Epithelial cell of esophagus (primary cell): ENCODE measurements around the gene PBX1.

ENCODE experiments used
- DNase-seq: peaks from one replicate; pipeline ENCODE4 v3.0.0; 2010; ENCODE audit warnings: low read depth
- H3K4me3 ChIP-seq: 2 replicates; pipeline ENCODE4 v1.5.1; 2011; ENCODE audit warnings: mild to moderate bottlenecking, low read length, control low read depth
- CTCF ChIP-seq: IDR thresholded peaks from 2 replicates; pipeline ENCODE4 v1.5.1; 2011; ENCODE audit warnings: low read depth, mild to moderate bottlenecking, low read length, control low read depth, inconsistent platforms; ENCODE audit not compliant: insufficient read depth; ENCODE audit errors: missing control alignments

The PBX1 gene

GRCh38 chr1:164780863-164781262 is 221.9 kb downstream of the PBX1 start:
- H3K4me3 ChIP-seq = no peak overlapping the region
- DNase-seq = peak; percentile 87
- TF ChIP-seq CTCF = no peak

GRCh38 chr1:164781972-164782371 is 223.0 kb downstream of the PBX1 start:
- TF ChIP-seq CTCF = no peak
- no peak overlapping the region for H3K4me3 ChIP-seq
- DNase-seq = no peak

GRCh38 chr1:164783778-164784555 is 225.0 kb downstream of the PBX1 start:
- no peak for TF ChIP-seq CTCF
- DNase-seq = peak; percentile 57

GRCh38 chr1:164784960-164785359 is 226.0 kb downstream of the PBX1 start:
- H3K4me3 ChIP-seq = no peak overlapping the region
- TF ChIP-seq CTCF = no peak

More at GRCh38 chr1:164783778-164784555, 225.0 kb downstream of the PBX1 start:
- H3K4me3 ChIP-seq = no peak overlapping the region

GRCh38 chr1:164785841-164786534 is 227.0 kb downstream of the PBX1 start:
- DNase-seq = peak; percentile 57
- H3K4me3 ChIP-seq = no peak overlapping the region
- no peak for TF ChIP-seq CTCF

More at GRCh38 chr1:164784960-164785359, 226.0 kb downstream of the PBX1 start:
- DNase-seq = no peak

- peak overlapping the region; percentile 28 for H3K4me3 ChIP-seq
- TF ChIP-seq CTCF = peak; percentile 97
- DNase-seq = peak; percentile 87
Observed at GRCh38 chr1:164786980-164787833, 228.2 kb downstream of the PBX1 start.
